ENCODE data around the gene SRSF8. TPM values are rescaled to one million over a fixed set of nuclear protein-coding genes. Genes with fewer than 3 reads are reported as not detected.

SRSF8 gene
- total and polyA plus RNA-seq, 9 of the 15 experiments (the other 6 are each of a cell fraction or from before 2014, with no cell fraction given): 18.0 to 53.4 (median 27.9) TPM

DNA sequence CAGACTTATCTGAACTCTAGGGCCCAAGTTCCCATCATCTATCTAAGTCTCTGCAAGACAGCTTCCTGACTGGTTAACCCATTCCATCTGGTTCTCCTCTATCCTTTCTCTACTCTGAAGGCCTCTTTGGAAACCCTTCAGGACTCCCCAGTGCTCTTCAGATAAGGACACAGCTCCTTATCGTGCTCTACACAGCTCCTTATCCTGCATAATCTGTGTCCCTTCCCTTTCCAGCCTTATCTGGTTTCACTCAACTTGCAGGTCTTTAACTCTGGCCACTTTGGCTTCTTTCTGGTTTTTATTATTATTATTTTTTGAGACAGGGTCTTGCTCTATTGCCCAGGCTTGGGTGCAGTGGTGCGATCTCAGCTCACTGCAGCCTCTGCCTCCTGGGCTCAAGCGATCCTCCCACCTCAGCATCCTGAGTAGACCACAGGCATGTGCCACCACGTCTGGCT, 33.5 kb downstream of the SRSF8 start (continued):
- no peak for TF ChIP-seq ZHX1 (conservative IDR thresholded peaks at IDR 0.05; ENCODE audit: low read length)
- TF ChIP-seq NKRF (IDR thresholded peaks at IDR 0.05; ENCODE audit: borderline replicate concordance): no peak
- TF ChIP-seq RFX7 (CRISPR knock-in tag; IDR thresholded peaks at IDR 0.05): no peak
- no peak for TF ChIP-seq ELK1 (CRISPR knock-in tag; IDR thresholded peaks at IDR 0.05)
- peak; percentile 82 to 90 for TF ChIP-seq KDM1A (IDR thresholded peaks at IDR 0.05)
- TF ChIP-seq ZNF696 (CRISPR knock-in tag; conservative IDR thresholded peaks at IDR 0.05): no peak
- TF ChIP-seq SRSF9 (IDR thresholded peaks at IDR 0.05; ENCODE audit: borderline replicate concordance, low read depth, low read length): no peak
- TF ChIP-seq, protein P1, sequence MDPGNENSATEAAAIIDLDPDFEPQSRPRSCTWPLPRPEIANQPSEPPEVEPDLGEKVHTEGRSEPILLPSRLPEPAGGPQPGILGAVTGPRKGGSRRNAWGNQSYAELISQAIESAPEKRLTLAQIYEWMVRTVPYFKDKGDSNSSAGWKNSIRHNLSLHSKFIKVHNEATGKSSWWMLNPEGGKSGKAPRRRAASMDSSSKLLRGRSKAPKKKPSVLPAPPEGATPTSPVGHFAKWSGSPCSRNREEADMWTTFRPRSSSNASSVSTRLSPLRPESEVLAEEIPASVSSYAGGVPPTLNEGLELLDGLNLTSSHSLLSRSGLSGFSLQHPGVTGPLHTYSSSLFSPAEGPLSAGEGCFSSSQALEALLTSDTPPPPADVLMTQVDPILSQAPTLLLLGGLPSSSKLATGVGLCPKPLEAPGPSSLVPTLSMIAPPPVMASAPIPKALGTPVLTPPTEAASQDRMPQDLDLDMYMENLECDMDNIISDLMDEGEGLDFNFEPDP (CRISPR knock-in tag; IDR thresholded peaks at IDR 0.05): no peak
- no peak for TF ChIP-seq NCOA4 (IDR thresholded peaks at IDR 0.05; ENCODE audit: partially characterized antibody)
- no peak for TF ChIP-seq SMARCB1 (IDR thresholded peaks at IDR 0.05; ENCODE audit: insufficient read length, low read depth)
- no peak for TF ChIP-seq TARDBP (IDR thresholded peaks at IDR 0.05)
- no peak for TF ChIP-seq KAT7 (CRISPR knock-in tag; IDR thresholded peaks at IDR 0.05; ENCODE audit: borderline replicate concordance)
- peak; percentile 84; the same call in 1 of the 2 replicates for TF ChIP-seq SMARCA5 (IDR thresholded peaks at IDR 0.05)
- no peak for TF ChIP-seq SUPT5H (IDR thresholded peaks at IDR 0.05)
- TF ChIP-seq HOXB6 (CRISPR knock-in tag; IDR thresholded peaks at IDR 0.05; ENCODE audit: borderline replicate concordance): no peak
- no peak for TF ChIP-seq ZNF232 (CRISPR knock-in tag; IDR thresholded peaks at IDR 0.05)
- peak; percentile 97 for TF ChIP-seq ZNF121 (CRISPR knock-in tag; conservative IDR thresholded peaks at IDR 0.05)
- no peak for TF ChIP-seq ZNF551 (CRISPR knock-in tag; IDR thresholded peaks at IDR 0.05)
- no peak for TF ChIP-seq ZNF695 (CRISPR knock-in tag; IDR thresholded peaks at IDR 0.05)
- TF ChIP-seq CREBBP (IDR thresholded peaks at IDR 0.05; ENCODE audit: low read depth, low read length): no peak
- TF ChIP-seq, protein P2, sequence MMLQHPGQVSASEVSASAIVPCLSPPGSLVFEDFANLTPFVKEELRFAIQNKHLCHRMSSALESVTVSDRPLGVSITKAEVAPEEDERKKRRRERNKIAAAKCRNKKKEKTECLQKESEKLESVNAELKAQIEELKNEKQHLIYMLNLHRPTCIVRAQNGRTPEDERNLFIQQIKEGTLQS (IDR thresholded peaks at IDR 0.05): no peak; the same call in 1 of the 2 replicates
- TF ChIP-seq, protein P2 (CRISPR knock-in tag; conservative IDR thresholded peaks at IDR 0.05): no peak
- 0 out of 2 replicates have a peak, but pooled peaks have one; percentile 69 for TF ChIP-seq HIVEP1 (CRISPR knock-in tag; IDR thresholded peaks at IDR 0.05)
- TF ChIP-seq PML (IDR thresholded peaks at IDR 0.05; ENCODE audit: low read length): peak; percentile 95
